ENCODE data around the gene FUBP3.

GRCh38 chr9:130633336-130634190 lies 54.2 kb downstream of the FUBP3 start:
- no peak for TF ChIP-seq CTCF (IDR thresholded peaks at IDR 0.05 in 4 of 5, conservative IDR thresholded peaks at IDR 0.05 in 1 of 5)
- TF ChIP-seq POLR2A (IDR thresholded peaks at IDR 0.05): no peak

Data from gastrocnemius medialis (tissue), 4 donors.